LHCN-M2 (cell line): Measurements from ENCODE around the gene ACAD10. TPM values are rescaled to one million over a fixed set of nuclear protein-coding genes. Genes with fewer than 3 reads are reported as not detected.
A peak's percentile ranks its signal among the peaks of the same experiment; 100 is the strongest.
"Not testable (repeated sequence)": the region's sequence is repeated elsewhere in the genome, so short reads cannot be mapped to it uniquely, and the experiment has no call there.

Experiments
- DNase-seq: peaks from one replicate; pipeline ENCODE4 v3.0.0-alpha.2; 2012; ENCODE audit warnings: low read depth
- polyA plus RNA-seq: library from polyadenylated mRNA; unstranded; fragments of >200 nt; gene quantifications from one replicate; pipeline ENCODE4 v1.2.1, GENCODE V29; 2012; ENCODE audit warnings: missing spikeins
- total RNA-seq: library from RNA; depleted of rRNA; stranded (reverse); fragments of >200 nt; gene quantifications from 2 replicates; pipeline ENCODE4 v1.2.3, GENCODE V29; 2014; rRNA removed

ACAD10 gene
- total RNA-seq = 9.3 and 11.8 TPM in 2 replicates
- 7.2 TPM for polyA plus RNA-seq

- peak; percentile 92 for DNase-seq
These were observed at the start of gene ACAD10, which contains the start of gene BRAP for GRCh38 chr12:111685811-111686573. ACAD10 (plus strand) TSS chr12:111686053; CDS start chr12:111692710, 6,657 bp downstream. BRAP (minus strand) TSS chr12:111685956; CDS start chr12:111685792, 164 bp downstream.

- peak; percentile 9 for DNase-seq
These were observed 49.5 kb upstream of the ACAD10 start for GRCh38 chr12:111636209-111636945.

GRCh38 chr12:111638556-111638955 is 47.3 kb upstream of the ACAD10 start:
- no peak for DNase-seq

GRCh38 chr12:111640506-111640905 is 45.3 kb upstream of the ACAD10 start:
- no peak for DNase-seq

- no peak for DNase-seq
These were observed 43.0 kb upstream of the ACAD10 start for GRCh38 chr12:111642681-111643426.

- no peak for DNase-seq
These were observed 42.4 kb upstream of the ACAD10 start for GRCh38 chr12:111643427-111643826.

- peak; percentile 50 for DNase-seq
These were observed 40.4 kb upstream of the ACAD10 start for GRCh38 chr12:111645433-111645832.

- no peak for DNase-seq
These were observed 34.9 kb upstream of the ACAD10 start for GRCh38 chr12:111650912-111651311.

- not testable (repeated sequence) for DNase-seq
These were observed 33.3 kb upstream of the ACAD10 start for GRCh38 chr12:111652530-111652929.

- DNase-seq = no peak
These were observed 32.3 kb upstream of the ACAD10 start for GRCh38 chr12:111653596-111653995.

GRCh38 chr12:111655356-111655755 is 30.5 kb upstream of the ACAD10 start:
- DNase-seq = no peak

- DNase-seq = no peak
These were observed 29.8 kb upstream of the ACAD10 start for GRCh38 chr12:111656016-111656415.

- DNase-seq = no peak
These were observed 21.4 kb upstream of the ACAD10 start for GRCh38 chr12:111664499-111664898.

GRCh38 chr12:111664961-111665865 is 20.6 kb upstream of the ACAD10 start:
- no peak for DNase-seq

- DNase-seq = no peak
These were observed 13.0 kb upstream of the ACAD10 start for GRCh38 chr12:111672822-111673381.

GRCh38 chr12:111673503-111673902 is 12.3 kb upstream of the ACAD10 start:
- DNase-seq = peak; percentile 9

- no peak for DNase-seq
These were observed 8.7 kb upstream of the ACAD10 start for GRCh38 chr12:111677186-111677585.

- DNase-seq = not testable (repeated sequence)
These were observed 1.2 kb upstream of the ACAD10 start for GRCh38 chr12:111684485-111685198.

- DNase-seq = peak; percentile 9
These were observed 487 bp upstream of the ACAD10 start for GRCh38 chr12:111685322-111685810.
